Gastrocnemius medialis (tissue), 4 donors: Measurements from ENCODE around the gene NHEJ1. TPM values are rescaled to one million over a fixed set of nuclear protein-coding genes. Genes with fewer than 3 reads are reported as not detected.

Experiments used
- ATAC-seq, 2 donors: fragments of 150-250 bp; one replicate each; pipeline ENCODE4 v1.9.1; 2016
- DNase-seq, 2 donors: peaks; one replicate each; pipeline ENCODE4 v3.0.0-alpha.2; 2019
- H3K27ac ChIP-seq, 4 donors: fragments of 200-600 bp; sonication (generic); 1 replicate in 1 of 4; 2 replicates in 3 of 4; pipeline ENCODE4 v1.5.1; 2016 to 2018; ENCODE audit warnings: mild to moderate bottlenecking in 2 of 4, moderate library complexity in 1 of 4
- H3K27me3 ChIP-seq, 3 donors: fragments of 200-600 bp; sonication (generic) in 2 of 3; 1 replicate in 1 of 3; 2 replicates in 2 of 3; pipeline versions ENCODE4 v1.5.1 to v1.6.0; 2016 to 2019; ENCODE audit warnings: mild to moderate bottlenecking in 1 of 3, moderate library complexity in 1 of 3
- H3K36me3 ChIP-seq, 2 donors: fragments of 200-600 bp; sonication (generic) in 1 of 2; one replicate each; pipeline ENCODE4 v1.5.1; 2017 to 2018
- H3K4me1 ChIP-seq, 2 donors: fragments of 200-600 bp; sonication (generic) in 1 of 2; one replicate each; pipeline ENCODE4 v1.5.1; 2016 to 2017; ENCODE audit warnings: mild to moderate bottlenecking in 2 of 2
- H3K4me3 ChIP-seq, 4 donors: fragments of 200-600 bp; sonication (generic) in 3 of 4; 1 replicate in 1 of 4; 2 replicates in 3 of 4; pipeline ENCODE4 v1.5.1; 2016 to 2019; ENCODE audit warnings: mild to moderate bottlenecking in 2 of 4
- H3K9me3 ChIP-seq, 3 donors: fragments of 200-600 bp; sonication (generic) in 2 of 3; 1 replicate in 1 of 3; 2 replicates in 2 of 3; pipeline ENCODE4 v1.5.1; 2016 to 2019
- POLR2A ChIP-seq, 2 donors: fragments of 450-650 bp; IDR thresholded peaks; one replicate each; pipeline ENCODE4 v1.6.1; 2017; ENCODE audit warnings: antibody characterized with exemption in 2 of 2, mild to moderate bottlenecking in 2 of 2, moderate library complexity in 2 of 2
- in situ Hi-C, 4 donors: fragments of 200-750 bp; cut with MboI; loops; one replicate each; pipeline versions ENCODE4 v1.15.0 to v1.8.0; 2017; ENCODE audit warnings: low sequenced_read_pairs in 4 of 4
- intact Hi-C: fragments of 100-400 bp; cut with DNase I; formaldehyde crosslinking; loops from one replicate; pipeline ENCODE4 v1.15.1; 2023; ENCODE audit warnings: low total_unique reads
- total RNA-seq, 4 donors: library from RNA; depleted of rRNA; stranded (reverse); fragments of >200 nt; gene quantifications; one replicate each; pipeline versions ENCODE4 v1.1.0 to v1.2.3, GENCODE V29; 2016
- TF ChIP-seq, protein P1 (sequence below), 5 experiments: fragments of 450-650 bp in 3 of 5; fragments of 200-600 bp in 2 of 5; sonication (generic) in 2 of 5; IDR thresholded peaks in 4 of 5; conservative IDR thresholded peaks in 1 of 5; 1 replicate in 4 of 5; 2 replicates in 1 of 5; pipeline ENCODE4 v1.5.1; 2016 to 2019; ENCODE audit warnings: antibody characterized with exemption in 5 of 5, mild to moderate bottlenecking in 3 of 5, moderate library complexity in 3 of 5

NHEJ1 gene
- total RNA-seq, 4 donors from 2014 or later: 24.5 to 39.0 (median 26.4) TPM

DNA sequence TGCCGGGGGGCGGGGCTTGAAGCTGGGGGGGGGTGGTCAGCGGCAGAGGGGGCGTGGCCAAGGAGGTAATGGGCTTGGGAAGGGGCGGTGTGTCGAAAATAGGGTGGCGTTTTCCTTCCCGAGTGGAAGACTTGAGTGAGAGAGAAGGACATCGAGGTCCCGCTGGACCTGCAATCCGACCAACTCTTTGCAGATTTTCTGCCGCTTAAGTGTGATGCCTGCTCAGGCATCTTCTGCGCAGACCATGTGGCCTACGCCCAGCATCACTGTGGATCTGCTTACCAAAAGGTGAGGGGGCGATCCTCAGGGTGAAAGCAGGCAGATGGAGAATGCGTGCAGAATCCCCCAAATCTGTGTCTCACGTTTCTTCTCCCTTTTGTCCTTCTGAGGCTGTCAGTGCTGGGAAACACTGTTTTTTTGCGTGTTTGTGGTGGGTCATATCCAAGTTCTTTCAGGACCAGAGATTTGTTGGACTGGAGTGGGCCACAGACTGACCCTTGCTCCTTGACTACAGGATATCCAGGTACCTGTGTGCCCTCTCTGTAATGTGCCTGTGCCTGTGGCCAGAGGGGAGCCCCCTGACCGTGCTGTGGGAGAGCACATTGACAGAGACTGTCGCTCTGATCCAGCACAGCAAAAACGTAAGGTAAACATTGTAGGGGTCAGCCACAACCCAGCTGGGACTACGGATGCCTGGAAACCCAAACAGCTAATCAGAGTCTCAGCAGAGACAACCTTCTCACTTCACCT is 46.7 kb upstream of the NHEJ1 start:
- Histone ChIP-seq H3K4me1 (peaks cover 16 to 21% of the 10 kb centered on the region in 2 donors), H3K27me3 (no peaks in the 10 kb centered on the region), H3K36me3 (peaks cover 0 to 41% of the 10 kb centered on the region in 2 donors), H3K27ac (peak overlapping the region; percentile 87 to 99 (median 98)), H3K9me3 (no peaks in the 10 kb centered on the region), H3K4me3 (peak overlapping the region; percentile 71 to 94 (median 84))
- ATAC-seq (no peak), DNase-seq (no peak)
- TF ChIP-seq POLR2A (IDR thresholded peaks at IDR 0.05): no peak
- TF ChIP-seq, protein P1, sequence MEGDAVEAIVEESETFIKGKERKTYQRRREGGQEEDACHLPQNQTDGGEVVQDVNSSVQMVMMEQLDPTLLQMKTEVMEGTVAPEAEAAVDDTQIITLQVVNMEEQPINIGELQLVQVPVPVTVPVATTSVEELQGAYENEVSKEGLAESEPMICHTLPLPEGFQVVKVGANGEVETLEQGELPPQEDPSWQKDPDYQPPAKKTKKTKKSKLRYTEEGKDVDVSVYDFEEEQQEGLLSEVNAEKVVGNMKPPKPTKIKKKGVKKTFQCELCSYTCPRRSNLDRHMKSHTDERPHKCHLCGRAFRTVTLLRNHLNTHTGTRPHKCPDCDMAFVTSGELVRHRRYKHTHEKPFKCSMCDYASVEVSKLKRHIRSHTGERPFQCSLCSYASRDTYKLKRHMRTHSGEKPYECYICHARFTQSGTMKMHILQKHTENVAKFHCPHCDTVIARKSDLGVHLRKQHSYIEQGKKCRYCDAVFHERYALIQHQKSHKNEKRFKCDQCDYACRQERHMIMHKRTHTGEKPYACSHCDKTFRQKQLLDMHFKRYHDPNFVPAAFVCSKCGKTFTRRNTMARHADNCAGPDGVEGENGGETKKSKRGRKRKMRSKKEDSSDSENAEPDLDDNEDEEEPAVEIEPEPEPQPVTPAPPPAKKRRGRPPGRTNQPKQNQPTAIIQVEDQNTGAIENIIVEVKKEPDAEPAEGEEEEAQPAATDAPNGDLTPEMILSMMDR (IDR thresholded peaks at IDR 0.05 in 4 of 5, conservative IDR thresholded peaks at IDR 0.05 in 1 of 5): no peak
- intact Hi-C loops (loop anchor here (1.0 kb wide), 1 partner anchor 46 kb away; the partner anchor contains the start of genes TUBA4A and TUBA4B), in situ Hi-C loops (loop anchor here in 2 of 4 donors (5.0 kb wide), 1 partner anchor 35 kb away; the partner anchor contains the start of gene SLC23A3 (in 2 of the 2))

DNA sequence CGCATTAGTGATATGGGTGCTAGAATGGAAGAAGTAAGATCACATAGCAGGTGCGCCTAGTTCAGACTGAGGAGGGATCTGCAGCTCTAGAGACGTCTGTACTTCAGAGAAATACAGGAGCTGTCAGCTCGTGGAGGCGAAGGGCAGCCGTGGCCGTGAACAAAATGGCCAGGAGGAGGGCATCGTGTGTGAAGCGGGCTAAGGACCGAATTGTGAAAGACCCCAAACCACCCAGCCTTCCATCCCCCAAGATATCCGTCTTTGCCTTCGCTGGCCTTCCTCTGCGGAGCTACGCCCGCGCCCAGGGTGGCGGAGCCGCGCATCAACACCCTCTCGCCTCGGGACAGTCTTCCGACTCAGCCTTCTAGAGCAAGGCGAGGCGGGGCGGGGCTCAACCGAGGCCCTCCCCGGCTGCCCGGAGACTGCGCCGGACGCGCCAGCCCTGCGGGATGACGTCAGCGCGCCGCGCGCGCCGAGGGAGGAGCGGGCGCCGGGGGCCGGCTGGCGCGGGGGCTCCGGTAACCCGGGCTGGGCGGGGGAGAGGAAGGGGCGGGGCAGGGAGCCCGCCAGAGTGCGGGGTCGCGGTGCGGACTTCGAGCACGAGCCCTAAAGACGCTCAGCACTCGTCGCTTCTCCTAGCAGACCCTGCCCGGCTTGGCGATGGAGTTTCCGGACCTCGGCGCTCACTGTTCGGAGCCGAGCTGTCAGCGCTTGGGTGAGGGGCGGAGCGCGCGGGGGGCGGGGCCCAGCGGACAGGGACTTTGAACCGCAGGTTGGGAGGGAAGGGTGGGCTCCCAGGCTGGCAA is 45.9 kb upstream of the NHEJ1 start, which contains the start of gene ZFAND2B:
ZFAND2B (plus strand) TSS at position 455 of the 806 bp plus-strand sequence; CDS start at position 661, 206 bp downstream.
- ATAC-seq (peak; percentile 93 to 95), DNase-seq (peak; percentile 90 to 92)
- H3K27me3 ChIP-seq: no peaks in the 10 kb centered on the region
- intact Hi-C loops (loop anchor here (1.0 kb wide), 5 partner anchors 11 to 47 kb away; partner anchors contain the start of genes ANKZF1, ATG9A, NHEJ1 and RETREG2), in situ Hi-C loops (loop anchor here in 2 of 4 donors (5.0 kb wide), 1 partner anchor 34 kb away; the partner anchor contains the start of gene SLC23A3 (in 2 of the 2))
- H3K36me3 ChIP-seq: peaks cover 0 to 35% of the 10 kb centered on the region in 2 donors
- H3K4me1 ChIP-seq: peaks cover 16 to 21% of the 10 kb centered on the region in 2 donors
- TF ChIP-seq, protein P1 (IDR thresholded peaks at IDR 0.05 in 4 of 5, conservative IDR thresholded peaks at IDR 0.05 in 1 of 5): peak in 4 of 5 experiments; percentile 14 to 43 (median 18)
- TF ChIP-seq POLR2A (IDR thresholded peaks at IDR 0.05): peak; percentile 89 to 93
- peak within 1 kb of the TSS; percentile 71 to 94 (median 84) for H3K4me3 ChIP-seq
- H3K27ac ChIP-seq: peak within 1 kb of the TSS; percentile 87 to 99 (median 98)
- no peaks in the 10 kb centered on the region for H3K9me3 ChIP-seq

DNA sequence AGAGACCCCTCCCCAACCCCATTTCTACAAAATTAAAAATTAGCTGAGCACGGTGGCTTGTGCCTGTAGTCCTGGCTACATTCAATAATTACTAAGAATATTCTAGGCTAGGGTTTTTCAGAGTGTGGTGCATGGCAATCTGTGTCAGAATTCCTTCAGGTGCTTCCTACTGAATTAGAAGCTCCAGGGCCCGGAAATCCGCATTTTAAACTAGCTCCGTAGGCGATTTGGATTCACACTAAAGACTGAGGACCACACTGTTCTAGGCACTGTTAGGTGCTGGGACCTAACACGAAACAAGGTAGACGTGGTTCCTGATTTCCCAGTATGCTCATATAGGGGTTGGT is 45.3 kb upstream of the NHEJ1 start:
- Histone ChIP-seq H3K27me3 (no peaks in the 10 kb centered on the region), H3K4me3 (peak overlapping the region; percentile 71 to 94 (median 84)), H3K9me3 (no peaks in the 10 kb centered on the region), H3K27ac (peak overlapping the region; percentile 87 to 99 (median 98)), H3K4me1 (peaks cover 16 to 21% of the 10 kb centered on the region in 2 donors), H3K36me3 (peaks cover 0 to 33% of the 10 kb centered on the region in 2 donors)
- no peak for DNase-seq
- intact Hi-C loops (loop anchor here (1.0 kb wide), 4 partner anchors 11 to 46 kb away; partner anchors contain the start of genes ANKZF1, ATG9A, NHEJ1 and RETREG2), in situ Hi-C loops (loop anchor here in 2 of 4 donors (5.0 kb wide), 1 partner anchor 34 kb away; the partner anchor contains the start of gene SLC23A3 (in 2 of the 2))
- ATAC-seq: no peak
- no peak for TF ChIP-seq POLR2A (IDR thresholded peaks at IDR 0.05)
- TF ChIP-seq, protein P1 (IDR thresholded peaks at IDR 0.05 in 4 of 5, conservative IDR thresholded peaks at IDR 0.05 in 1 of 5): no peak

DNA sequence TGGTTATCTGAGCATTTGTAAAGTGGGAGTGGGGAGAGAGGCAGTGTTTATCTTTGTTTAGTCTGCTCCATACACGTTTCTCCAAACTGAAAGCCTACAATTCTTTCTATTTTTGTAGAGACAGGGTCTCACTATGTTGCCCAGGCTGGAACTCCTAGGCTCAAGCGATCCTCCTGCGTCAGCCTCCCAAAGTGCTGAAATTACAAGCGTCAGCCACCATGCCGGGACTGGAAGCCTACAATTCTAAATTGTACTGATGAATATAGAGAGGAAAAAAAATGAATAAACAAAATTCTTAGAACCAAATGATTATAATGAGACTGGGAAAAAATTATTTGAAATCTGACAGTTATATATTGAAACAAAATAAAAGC is 44.5 kb upstream of the NHEJ1 start:
- no peak for ATAC-seq
- in situ Hi-C loops: loop anchor here in 2 of 4 donors (5.0 kb wide), 1 partner anchor 33 kb away; the partner anchor contains the start of gene SLC23A3 (in 2 of the 2)
- Histone ChIP-seq H3K4me3 (no peak overlapping the region), H3K27me3 (no peaks in the 10 kb centered on the region), H3K9me3 (no peaks in the 10 kb centered on the region), H3K4me1 (peaks cover 16 to 21% of the 10 kb centered on the region in 2 donors), H3K27ac (no peak overlapping the region), H3K36me3 (peaks cover 0 to 25% of the 10 kb centered on the region in 2 donors)
- no peak for DNase-seq
- no peak for TF ChIP-seq POLR2A (IDR thresholded peaks at IDR 0.05)
- TF ChIP-seq, protein P1 (IDR thresholded peaks at IDR 0.05 in 4 of 5, conservative IDR thresholded peaks at IDR 0.05 in 1 of 5): no peak
- intact Hi-C loops: no loop called here
